ENCODE measurements around the gene SLC25A22. TPM values are rescaled to one million over a fixed set of nuclear protein-coding genes. Genes with fewer than 3 reads are reported as not detected.

Gene SLC25A22
- total RNA-seq, 1 experiment from 2014 or later = 38.1 TPM

- BruUV-seq (replicated peaks) = no TSS peak
- POLR2A ChIA-PET (ENCODE audit: low non-redundant PET) = no interaction called here
- H3K36me3 ChIP-seq (ENCODE audit: insufficient read depth, low read length, poor library complexity, severe bottlenecking) = peaks cover 4% of the 10 kb centered on the region
- H3K9me3 ChIP-seq (ENCODE audit: low read depth, low read length, poor library complexity, severe bottlenecking) = no peaks in the 10 kb centered on the region
- no peaks in the 10 kb centered on the region for H3K27me3 ChIP-seq (replicated peaks; ENCODE audit: insufficient read depth, low read depth, low read length, poor library complexity)
- H3K4me3 ChIP-seq (ENCODE audit: low read depth, low read length, poor library complexity, severe bottlenecking) = peak overlapping the region; percentile 35
- intact Hi-C loops (cut with micrococcal nuclease; ENCODE audit: unreplicated experiment) = no loop called here
- CTCF ChIA-PET = no interaction called here
- no peak for DNase-seq (ENCODE audit: low spot score)
- H3K27ac ChIP-seq (ENCODE audit: low read depth, low read length, poor library complexity, severe bottlenecking) = no peak overlapping the region
- peaks cover 18% of the 10 kb centered on the region for H3K4me1 ChIP-seq (ENCODE audit: insufficient read depth, low read length, poor library complexity, severe bottlenecking)
- no peak for TF ChIP-seq EZH2 (IDR thresholded peaks at IDR 0.05; ENCODE audit: borderline replicate concordance, low read depth, low read length, poor library complexity, severe bottlenecking)
- no peak for TF ChIP-seq CTCF (conservative IDR thresholded peaks at IDR 0.05; ENCODE audit: low read depth, low read length)
Measured at GRCh38 chr11:826836-827145, 28.7 kb upstream of the SLC25A22 start.

GRCh38 chr11:826227-826621 lies 28.1 kb upstream of the SLC25A22 start:
- Histone ChIP-seq H3K27ac (ENCODE audit: low read depth, low read length, poor library complexity, severe bottlenecking) (no peak overlapping the region), H3K36me3 (ENCODE audit: insufficient read depth, low read length, poor library complexity, severe bottlenecking) (peaks cover 4% of the 10 kb centered on the region), H3K9me3 (ENCODE audit: low read depth, low read length, poor library complexity, severe bottlenecking) (no peaks in the 10 kb centered on the region), H3K4me3 (ENCODE audit: low read depth, low read length, poor library complexity, severe bottlenecking) (no peak overlapping the region), H3K27me3 (replicated peaks; ENCODE audit: insufficient read depth, low read depth, low read length, poor library complexity) (no peaks in the 10 kb centered on the region), H3K4me1 (ENCODE audit: insufficient read depth, low read length, poor library complexity, severe bottlenecking) (peaks cover 18% of the 10 kb centered on the region)
- ChIA-PET CTCF (no interaction called here), POLR2A (ENCODE audit: low non-redundant PET) (no interaction called here)
- BruUV-seq (replicated peaks) = no TSS peak
- TF ChIP-seq EZH2 (IDR thresholded peaks at IDR 0.05; ENCODE audit: borderline replicate concordance, low read depth, low read length, poor library complexity, severe bottlenecking) (no peak), CTCF (conservative IDR thresholded peaks at IDR 0.05; ENCODE audit: low read depth, low read length) (no peak)
- no peak for DNase-seq (ENCODE audit: low spot score)
- intact Hi-C loops (cut with micrococcal nuclease; ENCODE audit: unreplicated experiment) = no loop called here

GRCh38 chr11:825366-826226 lies 27.5 kb upstream of the SLC25A22 start:
- peaks cover 18% of the 10 kb centered on the region for H3K4me1 ChIP-seq (ENCODE audit: insufficient read depth, low read length, poor library complexity, severe bottlenecking)
- no peak overlapping the region for H3K4me3 ChIP-seq (ENCODE audit: low read depth, low read length, poor library complexity, severe bottlenecking)
- ChIA-PET CTCF (no interaction called here), POLR2A (ENCODE audit: low non-redundant PET) (no interaction called here)
- H3K27ac ChIP-seq (ENCODE audit: low read depth, low read length, poor library complexity, severe bottlenecking) = no peak overlapping the region
- no peak for TF ChIP-seq CTCF (conservative IDR thresholded peaks at IDR 0.05; ENCODE audit: low read depth, low read length)
- no peak for TF ChIP-seq EZH2 (IDR thresholded peaks at IDR 0.05; ENCODE audit: borderline replicate concordance, low read depth, low read length, poor library complexity, severe bottlenecking)
- BruUV-seq (replicated peaks) = no TSS peak
- no peak for DNase-seq (ENCODE audit: low spot score)
- intact Hi-C loops (cut with micrococcal nuclease; ENCODE audit: unreplicated experiment) = no loop called here
- H3K36me3 ChIP-seq (ENCODE audit: insufficient read depth, low read length, poor library complexity, severe bottlenecking) = peaks cover 4% of the 10 kb centered on the region
- no peaks in the 10 kb centered on the region for H3K27me3 ChIP-seq (replicated peaks; ENCODE audit: insufficient read depth, low read depth, low read length, poor library complexity)
- no peaks in the 10 kb centered on the region for H3K9me3 ChIP-seq (ENCODE audit: low read depth, low read length, poor library complexity, severe bottlenecking)

Measured in A673 (cell line).